Liver (tissue), 9 donors: Measurements from ENCODE around the gene ARHGEF2. TPM values are rescaled to one million over a fixed set of nuclear protein-coding genes. Genes with fewer than 3 reads are reported as not detected.

ENCODE experiments used
- DNase-seq: peaks from one replicate; pipeline ENCODE4 v3.0.0-alpha.2; 2017; ENCODE audit warnings: low spot score
- H3K27ac ChIP-seq, 2 donors: one replicate each; pipeline ENCODE4 v1.7.0; 2013; ENCODE audit warnings: inconsistent platforms in 2 of 2, low read length in 2 of 2, control low read depth in 1 of 2, low read depth in 1 of 2, mild to moderate bottlenecking in 1 of 2
- H3K27me3 ChIP-seq, 4 donors: one replicate each; pipeline versions ENCODE4 v1.6.1 to v1.7.0; 2013; ENCODE audit warnings: low read length in 3 of 4, inconsistent platforms in 1 of 4, mild to moderate bottlenecking in 1 of 4, moderate library complexity in 1 of 4; ENCODE audit not compliant: control insufficient read depth in 4 of 4, insufficient read depth in 4 of 4
- H3K36me3 ChIP-seq, 4 donors: one replicate each; pipeline versions ENCODE4 v1.6.1 to v1.7.0; 2013; ENCODE audit warnings: low read length in 3 of 4, mild to moderate bottlenecking in 3 of 4, low read depth in 1 of 4, moderate library complexity in 1 of 4; ENCODE audit not compliant: control insufficient read depth in 4 of 4, insufficient read depth in 3 of 4
- H3K4me1 ChIP-seq, 4 donors: one replicate each; pipeline versions ENCODE4 v1.6.1 to v1.7.0; 2013; ENCODE audit warnings: low read length in 3 of 4, mild to moderate bottlenecking in 3 of 4, moderate library complexity in 1 of 4; ENCODE audit not compliant: control insufficient read depth in 4 of 4, insufficient read depth in 4 of 4
- H3K4me3 ChIP-seq, 3 donors: one replicate each; pipeline versions ENCODE4 v1.6.1 to v1.7.0; 2013; ENCODE audit warnings: low read length in 3 of 3, control low read depth in 1 of 3, low read depth in 1 of 3, mild to moderate bottlenecking in 1 of 3
- H3K9ac ChIP-seq, 2 donors: one replicate each; pipeline ENCODE4 v1.7.0; 2013; ENCODE audit warnings: low read length in 2 of 2, mild to moderate bottlenecking in 2 of 2, moderate library complexity in 2 of 2, control low read depth in 1 of 2, low read depth in 1 of 2
- H3K9me3 ChIP-seq, 4 donors: one replicate each; pipeline versions ENCODE4 v1.6.1 to v1.7.0; 2013; ENCODE audit warnings: low read length in 3 of 4; ENCODE audit not compliant: control insufficient read depth in 4 of 4
- HNF4G ChIP-seq: IDR thresholded peaks from 2 replicates; pipeline ENCODE4 v1.6.1; 2016; ENCODE audit warnings: antibody characterized with exemption
- NR2F2 ChIP-seq: IDR thresholded peaks from 2 replicates; pipeline ENCODE4 v1.6.1; 2016; ENCODE audit warnings: antibody characterized with exemption
- RAD21 ChIP-seq, 2 donors: IDR thresholded peaks; 2 replicates each; pipeline ENCODE4 v1.6.1; 2016; ENCODE audit warnings: antibody characterized with exemption in 2 of 2, mild to moderate bottlenecking in 2 of 2
- RXRA ChIP-seq, 2 donors: IDR thresholded peaks; 2 replicates each; pipeline ENCODE4 v1.6.1; 2017 to 2018; ENCODE audit warnings: antibody characterized with exemption in 2 of 2, mild to moderate bottlenecking in 1 of 2
- SP1 ChIP-seq: IDR thresholded peaks from 2 replicates; pipeline ENCODE4 v1.6.1; 2018; ENCODE audit warnings: antibody characterized with exemption, mild to moderate bottlenecking
- WGBS: extraction: QIAGEN DNeasy Blood & Tissue Kit; methylation state at CpG from one replicate; pipeline ENCODE4 v1.1.7; 2013; 5-methylcytosine and 5-hydroxymethylcytosine counted together
- polyA plus RNA-seq, 2 donors: library from polyadenylated mRNA; stranded (reverse) in 1 of 2; unstranded in 1 of 2; fragments of 200-250 nt in 1 of 2; fragments of >200 nt in 1 of 2; fragmentation: Nextera tagmentation in 1 of 2; extraction: Ambion mirVana in 1 of 2; gene quantifications; one replicate each; pipeline versions ENCODE4 v1.2.1 to v1.2.3, GENCODE V29; 2013 to 2015
- total RNA-seq, 2 donors: library from RNA; depleted of rRNA; stranded (reverse); fragments of >200 nt; gene quantifications; one replicate each; pipeline ENCODE4 v1.2.3, GENCODE V29; 2014
- TF ChIP-seq, protein P1 (sequence below): fragments of 150-350 bp; IDR thresholded peaks from 2 replicates; pipeline ENCODE4 v1.5.1; 2017; ENCODE audit warnings: improper control_type of control experiment, low read depth, low read length; ENCODE audit not compliant: missing input control
- TF ChIP-seq, protein P2 (sequence below): IDR thresholded peaks from 2 replicates; pipeline ENCODE4 v1.6.1; 2016; ENCODE audit warnings: antibody characterized with exemption
- TF ChIP-seq, protein P3 (sequence below): IDR thresholded peaks from 2 replicates; pipeline ENCODE4 v1.6.1; 2016; ENCODE audit warnings: antibody characterized with exemption, mild to moderate bottlenecking
- TF ChIP-seq, protein P4 (sequence below): IDR thresholded peaks from 2 replicates; pipeline ENCODE4 v1.6.1; 2016; ENCODE audit warnings: antibody characterized with exemption
- donor health status: healthy.
- donor health status: healthy.
- donor health status: healthy.
- donor health status: healthy.
- donor health status: healthy.

The ARHGEF2 gene
- total and polyA plus RNA-seq, 4 donors, result 3.2 to 59.1 (median 10.3) TPM

DNA sequence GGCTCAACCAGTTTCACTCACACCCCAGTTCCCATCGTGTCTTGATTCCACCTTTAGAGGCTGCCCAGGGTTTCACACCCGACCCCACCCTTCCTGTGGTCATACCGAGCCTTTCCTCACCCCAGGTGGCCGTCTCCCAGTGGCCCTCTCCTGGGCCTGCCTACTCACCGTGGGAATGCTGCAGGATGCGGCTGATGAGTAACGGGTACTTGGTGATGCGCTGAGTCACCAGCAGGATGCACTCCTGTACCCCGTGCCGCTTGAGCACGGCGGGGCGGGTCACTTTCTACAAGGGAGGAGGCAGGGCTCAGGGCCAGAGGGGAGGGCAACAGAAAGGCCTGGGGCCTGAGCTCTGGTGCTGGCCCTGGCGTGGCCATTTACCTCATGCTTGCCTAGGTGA is 16.4 kb downstream of the ARHGEF2 start:
- Histone ChIP-seq H3K9ac (no peak overlapping the region), H3K9me3 (no peaks in the 10 kb centered on the region), H3K4me1 (peaks cover 0 to under 1% (median 0%) of the 10 kb centered on the region in 4 donors), H3K27me3 (no peaks in the 10 kb centered on the region), H3K4me3 (no peak overlapping the region), H3K27ac (no peak overlapping the region), H3K36me3 (peaks cover 5 to 31% (median 13%) of the 10 kb centered on the region in 4 donors)
- peak in 1 of 2 donors; percentile 19 for TF ChIP-seq RAD21 (IDR thresholded peaks at IDR 0.05)
- TF ChIP-seq, protein P1, sequence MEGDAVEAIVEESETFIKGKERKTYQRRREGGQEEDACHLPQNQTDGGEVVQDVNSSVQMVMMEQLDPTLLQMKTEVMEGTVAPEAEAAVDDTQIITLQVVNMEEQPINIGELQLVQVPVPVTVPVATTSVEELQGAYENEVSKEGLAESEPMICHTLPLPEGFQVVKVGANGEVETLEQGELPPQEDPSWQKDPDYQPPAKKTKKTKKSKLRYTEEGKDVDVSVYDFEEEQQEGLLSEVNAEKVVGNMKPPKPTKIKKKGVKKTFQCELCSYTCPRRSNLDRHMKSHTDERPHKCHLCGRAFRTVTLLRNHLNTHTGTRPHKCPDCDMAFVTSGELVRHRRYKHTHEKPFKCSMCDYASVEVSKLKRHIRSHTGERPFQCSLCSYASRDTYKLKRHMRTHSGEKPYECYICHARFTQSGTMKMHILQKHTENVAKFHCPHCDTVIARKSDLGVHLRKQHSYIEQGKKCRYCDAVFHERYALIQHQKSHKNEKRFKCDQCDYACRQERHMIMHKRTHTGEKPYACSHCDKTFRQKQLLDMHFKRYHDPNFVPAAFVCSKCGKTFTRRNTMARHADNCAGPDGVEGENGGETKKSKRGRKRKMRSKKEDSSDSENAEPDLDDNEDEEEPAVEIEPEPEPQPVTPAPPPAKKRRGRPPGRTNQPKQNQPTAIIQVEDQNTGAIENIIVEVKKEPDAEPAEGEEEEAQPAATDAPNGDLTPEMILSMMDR, result no peak
- DNase-seq, result no peak
- WGBS, result 64% methylated on average over 14 of the region's 14 CpGs

DNA sequence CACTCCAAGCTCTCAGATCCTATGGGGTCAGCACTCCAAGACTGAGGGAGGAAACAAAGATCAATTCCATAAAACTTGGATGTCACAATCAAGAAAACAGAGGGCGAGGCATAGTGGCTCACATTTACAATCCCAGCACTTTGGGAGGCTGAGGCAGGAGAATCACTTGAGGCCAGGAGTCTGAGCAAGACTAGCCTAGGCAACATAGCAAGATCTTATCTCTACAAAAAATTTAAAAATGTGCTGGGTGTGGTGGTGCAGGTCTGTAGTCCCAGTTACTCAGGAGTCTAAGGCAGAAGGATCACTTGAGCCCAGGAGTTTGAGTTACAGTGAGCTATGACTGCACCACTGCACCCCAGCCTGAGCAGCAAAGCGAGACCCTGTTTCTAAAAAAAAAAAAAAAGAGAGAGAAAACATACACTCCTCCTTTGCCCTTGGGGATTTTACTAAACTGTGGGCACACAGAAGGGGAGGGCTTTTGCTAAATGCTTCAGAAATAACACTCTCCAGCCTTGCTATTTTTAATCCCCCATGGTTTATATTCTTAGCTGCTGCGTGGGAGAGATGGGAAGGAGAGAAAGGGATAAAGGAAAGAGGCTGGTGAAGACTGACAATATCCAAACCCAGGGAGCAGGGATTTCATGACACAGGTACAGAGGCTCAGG is 18.1 kb downstream of the ARHGEF2 start:
- TF ChIP-seq RAD21 (IDR thresholded peaks at IDR 0.05), result no peak
- TF ChIP-seq, protein P2, sequence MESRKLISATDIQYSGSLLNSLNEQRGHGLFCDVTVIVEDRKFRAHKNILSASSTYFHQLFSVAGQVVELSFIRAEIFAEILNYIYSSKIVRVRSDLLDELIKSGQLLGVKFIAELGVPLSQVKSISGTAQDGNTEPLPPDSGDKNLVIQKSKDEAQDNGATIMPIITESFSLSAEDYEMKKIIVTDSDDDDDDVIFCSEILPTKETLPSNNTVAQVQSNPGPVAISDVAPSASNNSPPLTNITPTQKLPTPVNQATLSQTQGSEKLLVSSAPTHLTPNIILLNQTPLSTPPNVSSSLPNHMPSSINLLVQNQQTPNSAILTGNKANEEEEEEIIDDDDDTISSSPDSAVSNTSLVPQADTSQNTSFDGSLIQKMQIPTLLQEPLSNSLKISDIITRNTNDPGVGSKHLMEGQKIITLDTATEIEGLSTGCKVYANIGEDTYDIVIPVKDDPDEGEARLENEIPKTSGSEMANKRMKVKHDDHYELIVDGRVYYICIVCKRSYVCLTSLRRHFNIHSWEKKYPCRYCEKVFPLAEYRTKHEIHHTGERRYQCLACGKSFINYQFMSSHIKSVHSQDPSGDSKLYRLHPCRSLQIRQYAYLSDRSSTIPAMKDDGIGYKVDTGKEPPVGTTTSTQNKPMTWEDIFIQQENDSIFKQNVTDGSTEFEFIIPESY, result no peak
- no peak for TF ChIP-seq HNF4G
- TF ChIP-seq, protein P1, result no peak
- TF ChIP-seq, protein P3, sequence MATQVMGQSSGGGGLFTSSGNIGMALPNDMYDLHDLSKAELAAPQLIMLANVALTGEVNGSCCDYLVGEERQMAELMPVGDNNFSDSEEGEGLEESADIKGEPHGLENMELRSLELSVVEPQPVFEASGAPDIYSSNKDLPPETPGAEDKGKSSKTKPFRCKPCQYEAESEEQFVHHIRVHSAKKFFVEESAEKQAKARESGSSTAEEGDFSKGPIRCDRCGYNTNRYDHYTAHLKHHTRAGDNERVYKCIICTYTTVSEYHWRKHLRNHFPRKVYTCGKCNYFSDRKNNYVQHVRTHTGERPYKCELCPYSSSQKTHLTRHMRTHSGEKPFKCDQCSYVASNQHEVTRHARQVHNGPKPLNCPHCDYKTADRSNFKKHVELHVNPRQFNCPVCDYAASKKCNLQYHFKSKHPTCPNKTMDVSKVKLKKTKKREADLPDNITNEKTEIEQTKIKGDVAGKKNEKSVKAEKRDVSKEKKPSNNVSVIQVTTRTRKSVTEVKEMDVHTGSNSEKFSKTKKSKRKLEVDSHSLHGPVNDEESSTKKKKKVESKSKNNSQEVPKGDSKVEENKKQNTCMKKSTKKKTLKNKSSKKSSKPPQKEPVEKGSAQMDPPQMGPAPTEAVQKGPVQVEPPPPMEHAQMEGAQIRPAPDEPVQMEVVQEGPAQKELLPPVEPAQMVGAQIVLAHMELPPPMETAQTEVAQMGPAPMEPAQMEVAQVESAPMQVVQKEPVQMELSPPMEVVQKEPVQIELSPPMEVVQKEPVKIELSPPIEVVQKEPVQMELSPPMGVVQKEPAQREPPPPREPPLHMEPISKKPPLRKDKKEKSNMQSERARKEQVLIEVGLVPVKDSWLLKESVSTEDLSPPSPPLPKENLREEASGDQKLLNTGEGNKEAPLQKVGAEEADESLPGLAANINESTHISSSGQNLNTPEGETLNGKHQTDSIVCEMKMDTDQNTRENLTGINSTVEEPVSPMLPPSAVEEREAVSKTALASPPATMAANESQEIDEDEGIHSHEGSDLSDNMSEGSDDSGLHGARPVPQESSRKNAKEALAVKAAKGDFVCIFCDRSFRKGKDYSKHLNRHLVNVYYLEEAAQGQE, result no peak
- no peak for TF ChIP-seq NR2F2
- no peak for TF ChIP-seq RXRA (IDR thresholded peaks at IDR 0.05)
- TF ChIP-seq, protein P4, sequence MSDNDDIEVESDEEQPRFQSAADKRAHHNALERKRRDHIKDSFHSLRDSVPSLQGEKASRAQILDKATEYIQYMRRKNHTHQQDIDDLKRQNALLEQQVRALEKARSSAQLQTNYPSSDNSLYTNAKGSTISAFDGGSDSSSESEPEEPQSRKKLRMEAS, result no peak
- TF ChIP-seq SP1, result no peak
- no peak overlapping the region for H3K27ac ChIP-seq
- no peak overlapping the region for H3K9ac ChIP-seq
- H3K9me3 ChIP-seq, result no peaks in the 10 kb centered on the region
- WGBS, result 93% methylated on average over 3 of the region's 3 CpGs
- DNase-seq, result no peak
- H3K4me3 ChIP-seq, result no peak overlapping the region
- peaks cover 5 to 31% (median 13%) of the 10 kb centered on the region in 4 donors for H3K36me3 ChIP-seq
- no peaks in the 10 kb centered on the region for H3K4me1 ChIP-seq
- H3K27me3 ChIP-seq, result no peaks in the 10 kb centered on the region
